SK-N-MC (cell line): Measurements from ENCODE around the gene LRPAP1.
"Not testable (repeated sequence)": the region's sequence is repeated elsewhere in the genome, so short reads cannot be mapped to it uniquely, and the experiment has no call there.

Experiments
- EZH2 ChIP-seq: fragments of 200-600 bp; sonication (generic); IDR thresholded peaks from one replicate; pipeline ENCODE4 v1.6.1; 2017; ENCODE audit warnings: antibody characterized with exemption
- FOXP2 ChIP-seq: optimal IDR thresholded peaks from 2 replicates; pipeline ENCODE3; 2011; ENCODE audit warnings: mild to moderate bottlenecking, moderate library complexity; ENCODE audit not compliant: insufficient read depth; ENCODE audit errors: extremely low read length, control extremely low read depth

DNA sequence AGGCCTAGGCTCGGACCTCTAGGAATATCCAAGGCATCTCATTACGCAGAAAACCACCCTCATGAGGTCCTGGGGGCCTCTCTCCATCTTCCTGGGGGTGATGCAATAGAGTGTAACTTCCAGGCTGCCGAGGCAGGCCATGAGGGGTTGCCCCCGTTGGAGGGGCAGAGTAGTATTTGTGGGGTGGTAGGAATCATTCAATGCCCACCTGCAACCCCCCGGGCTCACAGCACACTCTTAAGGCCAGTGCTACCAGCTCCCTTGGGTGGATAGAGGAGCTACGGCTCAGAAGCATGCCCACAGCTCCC lies 17.4 kb upstream of the LRPAP1 start:
- TF ChIP-seq EZH2, FOXP2: not testable (repeated sequence)
